ENCODE results near the gene CABP2. TPM values are rescaled to one million over a fixed set of nuclear protein-coding genes. Genes with fewer than 3 reads are reported as not detected.
"Not testable (repeated sequence)": the region's sequence is repeated elsewhere in the genome, so short reads cannot be mapped to it uniquely, and the experiment has no call there.

CABP2 gene
- total RNA-seq, 1 donor from 2014 or later, result not detected

GRCh38 chr11:67485873-67486361, 37.3 kb downstream of the CABP2 start:
- ATAC-seq; intact Hi-C loops (cut with micrococcal nuclease): not testable (repeated sequence)
- DNase-seq, result peak; percentile 25

- intact Hi-C loops (cut with micrococcal nuclease), result no loop called here
- no peak for DNase-seq
- no peak for ATAC-seq
Observed at GRCh38 chr11:67484847-67485311, 38.4 kb downstream of the CABP2 start.

GRCh38 chr11:67483831-67484665, 39.2 kb downstream of the CABP2 start:
- intact Hi-C loops (cut with micrococcal nuclease), result no loop called here
- no peak for DNase-seq
- no peak for ATAC-seq

- intact Hi-C loops (cut with micrococcal nuclease), result no loop called here
- DNase-seq (peak; percentile 97), ATAC-seq (peak; percentile 99)
Observed at GRCh38 chr11:67482827-67483798, 40.1 kb downstream of the CABP2 start, which contains the start of gene AIP. TSS of gene AIP (plus strand) at chr11:67483026. CDS start at chr11:67483159, 133 bp downstream.

- ATAC-seq (peak; percentile 8), DNase-seq (no peak)
- intact Hi-C loops (cut with micrococcal nuclease), result no loop called here
Observed at GRCh38 chr11:67482275-67482826, 40.9 kb downstream of the CABP2 start.

- DNase-seq; ATAC-seq; intact Hi-C loops (cut with micrococcal nuclease): not testable (repeated sequence)
Observed at GRCh38 chr11:67477344-67478050, 45.7 kb downstream of the CABP2 start.

- ATAC-seq; intact Hi-C loops (cut with micrococcal nuclease); DNase-seq: not testable (repeated sequence)
Observed at GRCh38 chr11:67476692-67477091, 46.6 kb downstream of the CABP2 start.

GRCh38 chr11:67472882-67473281, 50.4 kb downstream of the CABP2 start:
- intact Hi-C loops (cut with micrococcal nuclease), result no loop called here
- ATAC-seq (no peak), DNase-seq (no peak)

- intact Hi-C loops (cut with micrococcal nuclease), result no loop called here
- ATAC-seq (no peak), DNase-seq (no peak)
Observed at GRCh38 chr11:67470337-67471002, 52.8 kb downstream of the CABP2 start.

GRCh38 chr11:67469508-67469811, 53.8 kb downstream of the CABP2 start:
- ATAC-seq, result no peak
- intact Hi-C loops (cut with micrococcal nuclease), result no loop called here
- DNase-seq, result no peak

Small RNAs within 50 kb of the gene (microRNA-seq; reads per million reads assigned to microRNA genes)
- gene MIR6752 (ENCODE audit: borderline number of aligned reads), result not detected

Other genes with a start within 250 kb of the CABP2 start
- gene ANKRD13D, start 234.1 kb downstream of the CABP2 start, total RNA-seq, result 13.1 TPM
- gene SSH3, start 219.9 kb downstream of the CABP2 start, total RNA-seq, result 18.7 TPM
- gene POLD4, start 169.9 kb downstream of the CABP2 start, total RNA-seq, result 40.3 TPM
- 0.89 TPM for gene CLCF1, start 149.8 kb downstream of the CABP2 start, total RNA-seq
- gene RAD9A, start 131.5 kb downstream of the CABP2 start, total RNA-seq, result 5.8 TPM
- gene PPP1CA, start 121.6 kb downstream of the CABP2 start, total RNA-seq, result 106 TPM
- gene TBC1D10C, start 119.4 kb downstream of the CABP2 start, total RNA-seq, result 0.87 TPM
- gene CARNS1, start 107.8 kb downstream of the CABP2 start, total RNA-seq, result 18.0 TPM
- gene RPS6KB2, start 95.0 kb downstream of the CABP2 start, total RNA-seq, result 25.1 TPM
- gene PTPRCAP, start 85.8 kb downstream of the CABP2 start, total RNA-seq, result 2.0 TPM
- 23.2 TPM for gene CORO1B, start 80.0 kb downstream of the CABP2 start, total RNA-seq
- gene GPR152, start 70.7 kb downstream of the CABP2 start, total RNA-seq, result not detected
- 0.64 TPM for gene CABP4, start 68.1 kb downstream of the CABP2 start, total RNA-seq
- gene TMEM134, start 54.2 kb downstream of the CABP2 start, total RNA-seq, result 91.5 TPM
- 51.3 TPM for gene AIP, start 40.4 kb downstream of the CABP2 start, total RNA-seq
- 45.5 TPM for gene PITPNM1, start 18.1 kb downstream of the CABP2 start, total RNA-seq
- 55.0 TPM for gene CDK2AP2, start 15.3 kb downstream of the CABP2 start, total RNA-seq
- 360 TPM for gene GSTP1, start 60.4 kb upstream of the CABP2 start, total RNA-seq
- gene NDUFV1, start 83.5 kb upstream of the CABP2 start, total RNA-seq, result 768 TPM
- 106 TPM for gene NUDT8, start 106.5 kb upstream of the CABP2 start, total RNA-seq
- gene TBX10, start 116.3 kb upstream of the CABP2 start, total RNA-seq, result 0.37 TPM
- not detected for gene ACY3, start 127.3 kb upstream of the CABP2 start, total RNA-seq
- not detected for gene ALDH3B2, start 151.2 kb upstream of the CABP2 start, total RNA-seq